ENCODE results near the gene GAB2.

The GAB2 gene

GRCh38 chr11:78205691-78206090 lies 211.9 kb downstream of the GAB2 start:
- DNase-seq (ENCODE audit: low read depth): no peak
- no peak for TF ChIP-seq CTCF (IDR thresholded peaks at IDR 0.05; ENCODE audit: low read depth, low read length, missing control alignments)

GRCh38 chr11:78205256-78205655 lies 212.4 kb downstream of the GAB2 start:
- no peak for DNase-seq (ENCODE audit: low read depth)
- H3K4me3 ChIP-seq (ENCODE audit: low read depth, low read length): no peak overlapping the region
- TF ChIP-seq CTCF (IDR thresholded peaks at IDR 0.05; ENCODE audit: low read depth, low read length, missing control alignments): no peak

More at GRCh38 chr11:78205691-78206090, 211.9 kb downstream of the GAB2 start:
- no peak overlapping the region for H3K4me3 ChIP-seq (ENCODE audit: low read depth, low read length)

DNA sequence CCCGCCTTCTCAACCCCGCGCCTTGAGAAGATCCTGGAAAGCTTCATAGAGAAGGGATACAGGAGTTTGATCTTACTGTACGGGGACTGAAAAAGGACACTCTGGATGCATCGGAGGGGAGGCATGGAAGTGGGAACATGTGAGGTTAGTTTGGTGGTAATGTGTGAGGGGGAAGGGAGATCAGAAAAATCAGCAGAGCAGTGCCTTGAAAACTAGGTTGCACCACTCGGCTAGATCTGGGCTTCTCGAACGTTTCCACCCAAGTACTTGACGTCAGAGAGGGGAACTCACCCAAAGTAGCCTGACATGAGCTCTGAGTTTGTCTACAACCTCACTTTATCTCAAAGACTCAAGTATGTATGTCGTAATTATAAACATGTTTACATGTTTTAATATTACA lies 214.4 kb downstream of the GAB2 start:
- no peak for TF ChIP-seq CTCF (IDR thresholded peaks at IDR 0.05; ENCODE audit: low read depth, low read length, missing control alignments)
- no peak overlapping the region for H3K4me3 ChIP-seq (ENCODE audit: low read depth, low read length)
- DNase-seq (ENCODE audit: low read depth): no peak

GRCh38 chr11:78202733-78203167 lies 214.9 kb downstream of the GAB2 start:
- no peak overlapping the region for H3K4me3 ChIP-seq (ENCODE audit: low read depth, low read length)
- TF ChIP-seq CTCF (IDR thresholded peaks at IDR 0.05; ENCODE audit: low read depth, low read length, missing control alignments): no peak
- DNase-seq (ENCODE audit: low read depth): no peak

- no peak for TF ChIP-seq CTCF (IDR thresholded peaks at IDR 0.05; ENCODE audit: low read depth, low read length, missing control alignments)
- H3K4me3 ChIP-seq (ENCODE audit: low read depth, low read length): no peak overlapping the region
- no peak for DNase-seq (ENCODE audit: low read depth)
Observed at GRCh38 chr11:78201096-78201818, 216.4 kb downstream of the GAB2 start.

GRCh38 chr11:78200553-78200952 lies 217.1 kb downstream of the GAB2 start:
- DNase-seq (ENCODE audit: low read depth): no peak
- H3K4me3 ChIP-seq (ENCODE audit: low read depth, low read length): no peak overlapping the region
- TF ChIP-seq CTCF (IDR thresholded peaks at IDR 0.05; ENCODE audit: low read depth, low read length, missing control alignments): no peak

DNA sequence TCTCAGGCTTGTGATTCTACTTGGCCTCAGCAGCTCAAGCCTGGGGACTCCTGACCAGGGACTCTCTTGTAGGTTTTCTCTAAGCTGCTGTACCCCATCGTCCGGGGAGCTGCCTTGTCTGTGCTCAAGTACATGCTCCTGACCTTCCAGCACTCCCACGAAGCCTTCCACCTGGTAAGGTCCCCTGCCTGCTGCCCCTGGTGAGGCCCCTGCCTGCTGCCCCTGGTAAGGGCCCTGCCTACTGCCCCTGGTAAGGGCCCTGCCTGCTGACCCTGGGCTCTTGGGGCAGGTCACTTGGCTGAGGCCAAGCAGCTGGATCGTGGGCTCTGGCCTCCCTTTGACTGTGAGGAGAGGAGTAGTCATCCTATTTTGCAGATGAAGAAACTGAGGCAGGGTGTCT lies 217.6 kb downstream of the GAB2 start:
- no peak for DNase-seq (ENCODE audit: low read depth)
- no peak overlapping the region for H3K4me3 ChIP-seq (ENCODE audit: low read depth, low read length)
- no peak for TF ChIP-seq CTCF (IDR thresholded peaks at IDR 0.05; ENCODE audit: low read depth, low read length, missing control alignments)
